ENCODE data around the gene PSMC3.

- TF ChIP-seq FOXM1 (IDR thresholded peaks at IDR 0.05; ENCODE audit: borderline replicate concordance): no peak
- TF ChIP-seq NFRKB (IDR thresholded peaks at IDR 0.05): no peak
- no peak for TF ChIP-seq TARDBP (IDR thresholded peaks at IDR 0.05)
- TF ChIP-seq SP1 (IDR thresholded peaks at IDR 0.05): no peak
- no peak for TF ChIP-seq FOXA1 (IDR thresholded peaks at IDR 0.05)
- no peak for TF ChIP-seq BHLHE40 (IDR thresholded peaks at IDR 0.05; ENCODE audit: borderline replicate concordance)
- no peak for TF ChIP-seq HDGF (IDR thresholded peaks at IDR 0.05; ENCODE audit: borderline replicate concordance)
- TF ChIP-seq PKNOX1 (IDR thresholded peaks at IDR 0.05): no peak
These were observed 25.8 kb upstream of the PSMC3 start for GRCh38 chr11:47451990-47452389.
